WTC11 (cell line): ENCODE measurements around the gene ABCC11. TPM values are rescaled to one million over a fixed set of nuclear protein-coding genes. Genes with fewer than 3 reads are reported as not detected.

Experiments
- ATAC-seq: fragments of 200-7000 bp; cut with Tn5 transposase; 2 replicates; pipeline ENCODE4 v1.10.0; 2021; ENCODE audit warnings: mild to moderate bottlenecking, moderate library complexity
- CTCF ChIA-PET: fragments of 300-600 bp; sonication (Branson Sonifier 250); formaldehyde crosslinking; loops from one replicate; lab custom pipeline; 2021; ENCODE audit warnings: antibody characterized with exemption; lab: Charles Lee
- POLR2A ChIA-PET: fragments of 350-600 bp; sonication (Branson Sonifier 250); formaldehyde crosslinking; loops from one replicate; lab custom pipeline; 2021; ENCODE audit warnings: antibody characterized with exemption; lab: Charles Lee
- DNase-seq: peaks from one replicate; pipeline ENCODE4 v3.0.0; 2021; ENCODE audit warnings: low spot score
- H3K27ac Mint-ChIP-seq: 2 replicates; pipeline ENCODE4 v1.8.0; 2021; ENCODE audit warnings: mixed read lengths
- H3K27me3 Mint-ChIP-seq: 2 replicates; pipeline ENCODE4 v1.8.0; 2021; ENCODE audit warnings: low read depth, mild to moderate bottlenecking, moderate library complexity, mixed read lengths
- H3K36me3 Mint-ChIP-seq: 2 replicates; pipeline ENCODE4 v1.8.0; 2021; ENCODE audit warnings: mixed read lengths
- H3K4me1 Mint-ChIP-seq: 2 replicates; pipeline ENCODE4 v1.8.0; 2022; ENCODE audit warnings: mixed read lengths
- H3K4me3 Mint-ChIP-seq: 2 replicates; pipeline ENCODE4 v1.8.0; 2021; ENCODE audit warnings: mild to moderate bottlenecking, moderate library complexity, mixed read lengths
- H3K9me3 Mint-ChIP-seq: 2 replicates; pipeline ENCODE4 v1.8.0; 2021; ENCODE audit warnings: mixed read lengths
- ESRRA ChIP-seq: sonication (generic); formaldehyde crosslinking; IDR thresholded peaks from 2 replicates; pipeline ENCODE4 v1.8.1; 2022; ENCODE audit warnings: mild to moderate bottlenecking, missing genetic modification reagents, borderline replicate concordance
- ETV6 ChIP-seq: sonication (generic); formaldehyde crosslinking; IDR thresholded peaks from 2 replicates; pipeline ENCODE4 v1.8.1; 2022; ENCODE audit warnings: mild to moderate bottlenecking, missing genetic modification reagents
- FOXK1 ChIP-seq: sonication (generic); formaldehyde crosslinking; IDR thresholded peaks from 2 replicates; pipeline ENCODE4 v1.8.0; 2022; ENCODE audit warnings: mild to moderate bottlenecking, moderate library complexity, missing genetic modification reagents
- GTF2I ChIP-seq: fragments of 250-450 bp; sonication (Bioruptor Pico); conservative IDR thresholded peaks from 2 replicates; pipeline ENCODE4 v1.4.0; 2021; ENCODE audit warnings: mild to moderate bottlenecking
- NFATC4 ChIP-seq: fragments of 250-450 bp; sonication (Bioruptor Pico); IDR thresholded peaks from 2 replicates; pipeline ENCODE4 v1.9.0; 2021; ENCODE audit warnings: mild to moderate bottlenecking
- PRRX2 ChIP-seq: fragments of 250-450 bp; sonication (Bioruptor Pico); IDR thresholded peaks from 2 replicates; pipeline ENCODE4 v1.8.0; 2021; ENCODE audit warnings: mild to moderate bottlenecking
- SMAD3 ChIP-seq: sonication (generic); formaldehyde crosslinking; IDR thresholded peaks from 2 replicates; pipeline ENCODE4 v1.8.0; 2022; ENCODE audit warnings: missing genetic modification reagents, mild to moderate bottlenecking, borderline replicate concordance
- SMAD4 ChIP-seq: sonication (generic); formaldehyde crosslinking; IDR thresholded peaks from 2 replicates; pipeline ENCODE4 v1.8.0; 2022; ENCODE audit warnings: mild to moderate bottlenecking, missing genetic modification reagents
- TCF7 ChIP-seq: sonication (generic); formaldehyde crosslinking; IDR thresholded peaks from 2 replicates; pipeline ENCODE4 v1.8.0; 2022; ENCODE audit warnings: mild to moderate bottlenecking, low read depth, missing genetic modification reagents, moderate library complexity
- TEAD4 ChIP-seq: sonication (generic); formaldehyde crosslinking; IDR thresholded peaks from 2 replicates; pipeline ENCODE4 v1.8.0; 2022; ENCODE audit warnings: mild to moderate bottlenecking, missing genetic modification reagents
- ZNF232 ChIP-seq: sonication (generic); formaldehyde crosslinking; IDR thresholded peaks from 2 replicates; pipeline ENCODE4 v1.8.0; 2022; ENCODE audit warnings: mild to moderate bottlenecking, missing genetic modification reagents
- ZNF263 ChIP-seq: sonication (generic); formaldehyde crosslinking; IDR thresholded peaks from 2 replicates; pipeline ENCODE4 v1.8.1; 2022; ENCODE audit warnings: low read depth, mild to moderate bottlenecking, moderate library complexity, missing genetic modification reagents
- ZNF416 ChIP-seq: fragments of 250-450 bp; sonication (Bioruptor Pico); IDR thresholded peaks from 2 replicates; pipeline ENCODE4 v1.9.0; 2021; ENCODE audit warnings: mild to moderate bottlenecking, inconsistent platforms
- total RNA-seq: library from RNA; stranded (reverse); gene quantifications from 3 replicates; pipeline ENCODE4 v1.2.3, GENCODE V29; 2021
- TF ChIP-seq, protein P1 (sequence below): sonication (generic); formaldehyde crosslinking; IDR thresholded peaks from 2 replicates; pipeline ENCODE4 v1.8.1; 2023; ENCODE audit warnings: mild to moderate bottlenecking, missing genetic modification reagents, moderate library complexity
- TF ChIP-seq, protein P2 (sequence below): sonication (generic); formaldehyde crosslinking; IDR thresholded peaks from 2 replicates; pipeline ENCODE4 v1.8.1; 2022; ENCODE audit warnings: mild to moderate bottlenecking, moderate library complexity, missing genetic modification reagents
- TF ChIP-seq, protein P3 (sequence below): fragments of 250-450 bp; sonication (Bioruptor Pico); IDR thresholded peaks from 2 replicates; pipeline ENCODE4 v1.9.0; 2021; ENCODE audit warnings: moderate library complexity, mild to moderate bottlenecking, inconsistent platforms, borderline replicate concordance
- TF ChIP-seq, protein P4 (sequence below): fragments of 250-450 bp; sonication (Bioruptor Pico); IDR thresholded peaks from 2 replicates; pipeline ENCODE4 v1.9.0; 2021; ENCODE audit warnings: mild to moderate bottlenecking
- TF ChIP-seq, protein P5 (sequence below): fragments of 250-450 bp; sonication (Bioruptor Pico); IDR thresholded peaks from 2 replicates; pipeline ENCODE4 v1.9.0; 2021; ENCODE audit warnings: mild to moderate bottlenecking, borderline replicate concordance

Gene ABCC11
- total RNA-seq, 1 experiment from 2014 or later = not detected

DNA sequence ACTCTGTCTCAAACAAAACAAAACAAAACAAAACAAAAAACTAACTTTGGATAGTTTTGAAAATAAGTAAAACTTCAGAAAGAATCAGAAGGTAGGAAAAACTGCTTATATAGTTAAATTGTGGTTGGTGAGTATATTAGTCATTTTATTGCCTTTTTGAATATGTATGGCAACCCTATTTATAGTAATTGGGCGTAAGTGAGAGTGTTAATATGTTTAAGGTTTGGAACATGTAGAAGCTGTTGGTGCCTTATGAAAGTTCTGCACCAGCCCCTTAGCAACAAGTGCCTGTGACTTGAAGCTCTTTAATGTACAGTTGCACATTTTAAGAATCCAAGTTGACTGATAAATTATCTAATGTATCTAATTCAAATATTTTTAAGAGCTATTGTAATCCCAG lies 47.4 kb upstream of the ABCC11 start:
- TF ChIP-seq FOXK1 (CRISPR knock-in tag) (no peak), TCF7 (CRISPR knock-in tag) (no peak), ZNF232 (CRISPR knock-in tag) (no peak), GTF2I (CRISPR knock-in tag) (no peak), ESRRA (CRISPR knock-in tag) (no peak), ETV6 (no peak), SMAD4 (CRISPR knock-in tag) (no peak), ZNF416 (no peak), PRRX2 (CRISPR knock-in tag) (no peak)
- TF ChIP-seq, protein P1, sequence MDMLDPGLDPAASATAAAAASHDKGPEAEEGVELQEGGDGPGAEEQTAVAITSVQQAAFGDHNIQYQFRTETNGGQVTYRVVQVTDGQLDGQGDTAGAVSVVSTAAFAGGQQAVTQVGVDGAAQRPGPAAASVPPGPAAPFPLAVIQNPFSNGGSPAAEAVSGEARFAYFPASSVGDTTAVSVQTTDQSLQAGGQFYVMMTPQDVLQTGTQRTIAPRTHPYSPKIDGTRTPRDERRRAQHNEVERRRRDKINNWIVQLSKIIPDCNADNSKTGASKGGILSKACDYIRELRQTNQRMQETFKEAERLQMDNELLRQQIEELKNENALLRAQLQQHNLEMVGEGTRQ (CRISPR knock-in tag) = no peak
- TF ChIP-seq, protein P2, sequence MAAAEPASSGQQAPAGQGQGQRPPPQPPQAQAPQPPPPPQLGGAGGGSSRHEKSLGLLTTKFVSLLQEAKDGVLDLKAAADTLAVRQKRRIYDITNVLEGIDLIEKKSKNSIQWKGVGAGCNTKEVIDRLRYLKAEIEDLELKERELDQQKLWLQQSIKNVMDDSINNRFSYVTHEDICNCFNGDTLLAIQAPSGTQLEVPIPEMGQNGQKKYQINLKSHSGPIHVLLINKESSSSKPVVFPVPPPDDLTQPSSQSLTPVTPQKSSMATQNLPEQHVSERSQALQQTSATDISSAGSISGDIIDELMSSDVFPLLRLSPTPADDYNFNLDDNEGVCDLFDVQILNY = no peak
- peaks cover 47% of the 10 kb centered on the region for H3K36me3 Mint-ChIP-seq
- no peak for ATAC-seq
- ChIA-PET POLR2A (no interaction called here), CTCF (no interaction called here)
- H3K27me3 Mint-ChIP-seq = no peaks in the 10 kb centered on the region
- DNase-seq = no peak
- no peak overlapping the region for H3K27ac Mint-ChIP-seq
- no peak overlapping the region for H3K4me3 Mint-ChIP-seq
- H3K4me1 Mint-ChIP-seq = peaks cover 14% of the 10 kb centered on the region
- peaks cover 22% of the 10 kb centered on the region for H3K9me3 Mint-ChIP-seq

DNA sequence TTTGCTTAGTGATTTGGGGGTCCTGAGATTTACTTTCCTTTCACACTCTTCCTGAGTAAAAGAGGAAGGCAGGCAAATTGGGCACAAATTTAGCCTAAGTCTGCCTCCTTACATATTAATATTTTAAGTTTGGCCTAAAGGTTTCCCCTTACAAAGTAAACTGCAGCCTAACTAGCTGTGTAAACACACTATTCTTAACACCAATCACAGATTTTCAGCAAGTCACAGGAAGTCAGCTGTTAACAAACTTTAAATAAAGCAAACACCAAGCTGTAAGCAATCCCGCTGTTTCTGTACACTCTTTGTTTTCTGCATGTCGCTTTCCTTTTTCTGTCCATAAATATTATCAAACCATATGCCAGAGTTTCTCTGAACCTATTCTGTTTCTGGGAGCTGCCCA lies 45.1 kb upstream of the ABCC11 start:
- H3K4me3 Mint-ChIP-seq = no peak overlapping the region
- H3K9me3 Mint-ChIP-seq = peaks cover 26% of the 10 kb centered on the region
- POLR2A ChIA-PET = no interaction called here
- TF ChIP-seq, protein P3, sequence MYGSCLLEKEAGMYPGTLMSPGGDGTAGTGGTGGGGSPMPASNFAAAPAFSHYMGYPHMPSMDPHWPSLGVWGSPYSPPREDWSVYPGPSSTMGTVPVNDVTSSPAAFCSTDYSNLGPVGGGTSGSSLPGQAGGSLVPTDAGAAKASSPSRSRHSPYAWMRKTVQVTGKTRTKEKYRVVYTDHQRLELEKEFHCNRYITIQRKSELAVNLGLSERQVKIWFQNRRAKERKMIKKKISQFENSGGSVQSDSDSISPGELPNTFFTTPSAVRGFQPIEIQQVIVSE (CRISPR knock-in tag) = no peak
- TF ChIP-seq ZNF416 (no peak), TEAD4 (CRISPR knock-in tag) (no peak), SMAD3 (no peak)
- TF ChIP-seq, protein P4, sequence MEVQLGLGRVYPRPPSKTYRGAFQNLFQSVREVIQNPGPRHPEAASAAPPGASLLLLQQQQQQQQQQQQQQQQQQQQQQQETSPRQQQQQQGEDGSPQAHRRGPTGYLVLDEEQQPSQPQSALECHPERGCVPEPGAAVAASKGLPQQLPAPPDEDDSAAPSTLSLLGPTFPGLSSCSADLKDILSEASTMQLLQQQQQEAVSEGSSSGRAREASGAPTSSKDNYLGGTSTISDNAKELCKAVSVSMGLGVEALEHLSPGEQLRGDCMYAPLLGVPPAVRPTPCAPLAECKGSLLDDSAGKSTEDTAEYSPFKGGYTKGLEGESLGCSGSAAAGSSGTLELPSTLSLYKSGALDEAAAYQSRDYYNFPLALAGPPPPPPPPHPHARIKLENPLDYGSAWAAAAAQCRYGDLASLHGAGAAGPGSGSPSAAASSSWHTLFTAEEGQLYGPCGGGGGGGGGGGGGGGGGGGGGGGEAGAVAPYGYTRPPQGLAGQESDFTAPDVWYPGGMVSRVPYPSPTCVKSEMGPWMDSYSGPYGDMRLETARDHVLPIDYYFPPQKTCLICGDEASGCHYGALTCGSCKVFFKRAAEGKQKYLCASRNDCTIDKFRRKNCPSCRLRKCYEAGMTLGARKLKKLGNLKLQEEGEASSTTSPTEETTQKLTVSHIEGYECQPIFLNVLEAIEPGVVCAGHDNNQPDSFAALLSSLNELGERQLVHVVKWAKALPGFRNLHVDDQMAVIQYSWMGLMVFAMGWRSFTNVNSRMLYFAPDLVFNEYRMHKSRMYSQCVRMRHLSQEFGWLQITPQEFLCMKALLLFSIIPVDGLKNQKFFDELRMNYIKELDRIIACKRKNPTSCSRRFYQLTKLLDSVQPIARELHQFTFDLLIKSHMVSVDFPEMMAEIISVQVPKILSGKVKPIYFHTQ (CRISPR knock-in tag) = no peak
- H3K4me1 Mint-ChIP-seq = peaks cover 20% of the 10 kb centered on the region
- CTCF ChIA-PET = interaction anchor here (2.1 kb wide), 1 partner anchor 331 kb away, joined by 10 read pairs; no protein-coding TSS in a partner anchor
- DNase-seq (no peak), ATAC-seq (no peak)
- H3K36me3 Mint-ChIP-seq = peaks cover 50% of the 10 kb centered on the region
- H3K27me3 Mint-ChIP-seq = no peaks in the 10 kb centered on the region
- H3K27ac Mint-ChIP-seq = no peak overlapping the region

DNA sequence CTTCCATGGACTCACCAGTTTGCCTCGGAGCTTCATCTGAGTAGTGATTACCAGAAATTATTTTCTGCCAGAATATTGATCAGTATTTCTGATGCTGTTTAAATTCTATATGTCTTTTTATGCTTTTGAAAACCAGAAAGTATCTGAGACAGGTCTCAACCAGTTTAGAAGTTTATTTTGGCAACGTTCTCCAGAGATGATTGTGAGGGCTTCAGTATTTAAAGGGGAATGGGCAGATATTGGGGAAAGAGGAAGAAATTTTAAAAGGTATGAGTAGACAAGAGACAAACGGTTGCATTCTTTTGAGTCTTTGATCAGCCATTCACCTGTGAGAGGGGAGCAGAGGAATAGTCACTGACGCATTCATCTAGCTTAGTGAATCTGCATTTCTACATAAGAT lies 44.4 kb upstream of the ABCC11 start:
- peaks cover 56% of the 10 kb centered on the region for H3K36me3 Mint-ChIP-seq
- H3K27ac Mint-ChIP-seq = peak overlapping the region; percentile 69; the same call in 1 of the 2 replicates
- peaks cover 20% of the 10 kb centered on the region for H3K4me1 Mint-ChIP-seq
- CTCF ChIA-PET = interaction anchor here (1.7 to 2.1 kb wide), 2 partner anchors 60 to 331 kb away, joined by 5 to 10 read pairs; no protein-coding TSS in a partner anchor
- POLR2A ChIA-PET = no interaction called here
- ATAC-seq = no peak
- no peaks in the 10 kb centered on the region for H3K27me3 Mint-ChIP-seq
- H3K4me3 Mint-ChIP-seq = no peak overlapping the region
- DNase-seq = no peak
- H3K9me3 Mint-ChIP-seq = peaks cover 33% of the 10 kb centered on the region
- no peak for TF ChIP-seq ZNF263 (CRISPR knock-in tag)
- TF ChIP-seq, protein P4 (CRISPR knock-in tag) = no peak
- no peak for TF ChIP-seq NFATC4 (CRISPR knock-in tag)
- TF ChIP-seq, protein P5, sequence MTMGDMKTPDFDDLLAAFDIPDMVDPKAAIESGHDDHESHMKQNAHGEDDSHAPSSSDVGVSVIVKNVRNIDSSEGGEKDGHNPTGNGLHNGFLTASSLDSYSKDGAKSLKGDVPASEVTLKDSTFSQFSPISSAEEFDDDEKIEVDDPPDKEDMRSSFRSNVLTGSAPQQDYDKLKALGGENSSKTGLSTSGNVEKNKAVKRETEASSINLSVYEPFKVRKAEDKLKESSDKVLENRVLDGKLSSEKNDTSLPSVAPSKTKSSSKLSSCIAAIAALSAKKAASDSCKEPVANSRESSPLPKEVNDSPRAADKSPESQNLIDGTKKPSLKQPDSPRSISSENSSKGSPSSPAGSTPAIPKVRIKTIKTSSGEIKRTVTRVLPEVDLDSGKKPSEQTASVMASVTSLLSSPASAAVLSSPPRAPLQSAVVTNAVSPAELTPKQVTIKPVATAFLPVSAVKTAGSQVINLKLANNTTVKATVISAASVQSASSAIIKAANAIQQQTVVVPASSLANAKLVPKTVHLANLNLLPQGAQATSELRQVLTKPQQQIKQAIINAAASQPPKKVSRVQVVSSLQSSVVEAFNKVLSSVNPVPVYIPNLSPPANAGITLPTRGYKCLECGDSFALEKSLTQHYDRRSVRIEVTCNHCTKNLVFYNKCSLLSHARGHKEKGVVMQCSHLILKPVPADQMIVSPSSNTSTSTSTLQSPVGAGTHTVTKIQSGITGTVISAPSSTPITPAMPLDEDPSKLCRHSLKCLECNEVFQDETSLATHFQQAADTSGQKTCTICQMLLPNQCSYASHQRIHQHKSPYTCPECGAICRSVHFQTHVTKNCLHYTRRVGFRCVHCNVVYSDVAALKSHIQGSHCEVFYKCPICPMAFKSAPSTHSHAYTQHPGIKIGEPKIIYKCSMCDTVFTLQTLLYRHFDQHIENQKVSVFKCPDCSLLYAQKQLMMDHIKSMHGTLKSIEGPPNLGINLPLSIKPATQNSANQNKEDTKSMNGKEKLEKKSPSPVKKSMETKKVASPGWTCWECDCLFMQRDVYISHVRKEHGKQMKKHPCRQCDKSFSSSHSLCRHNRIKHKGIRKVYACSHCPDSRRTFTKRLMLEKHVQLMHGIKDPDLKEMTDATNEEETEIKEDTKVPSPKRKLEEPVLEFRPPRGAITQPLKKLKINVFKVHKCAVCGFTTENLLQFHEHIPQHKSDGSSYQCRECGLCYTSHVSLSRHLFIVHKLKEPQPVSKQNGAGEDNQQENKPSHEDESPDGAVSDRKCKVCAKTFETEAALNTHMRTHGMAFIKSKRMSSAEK (CRISPR knock-in tag) = no peak
